Bladder microvascular endothelial cell (primary cell): Measurements from ENCODE around the gene GFPT1. TPM values are rescaled to one million over a fixed set of nuclear protein-coding genes. Genes with fewer than 3 reads are reported as not detected.

Experiments
- total RNA-seq: library from RNA; depleted of rRNA; stranded (reverse); fragments of >200 nt; gene quantifications from 2 replicates; pipeline ENCODE4 v1.2.3, GENCODE V29; 2014

Gene GFPT1
- total RNA-seq = 14.9 and 32.3 TPM in 2 replicates

DNA sequence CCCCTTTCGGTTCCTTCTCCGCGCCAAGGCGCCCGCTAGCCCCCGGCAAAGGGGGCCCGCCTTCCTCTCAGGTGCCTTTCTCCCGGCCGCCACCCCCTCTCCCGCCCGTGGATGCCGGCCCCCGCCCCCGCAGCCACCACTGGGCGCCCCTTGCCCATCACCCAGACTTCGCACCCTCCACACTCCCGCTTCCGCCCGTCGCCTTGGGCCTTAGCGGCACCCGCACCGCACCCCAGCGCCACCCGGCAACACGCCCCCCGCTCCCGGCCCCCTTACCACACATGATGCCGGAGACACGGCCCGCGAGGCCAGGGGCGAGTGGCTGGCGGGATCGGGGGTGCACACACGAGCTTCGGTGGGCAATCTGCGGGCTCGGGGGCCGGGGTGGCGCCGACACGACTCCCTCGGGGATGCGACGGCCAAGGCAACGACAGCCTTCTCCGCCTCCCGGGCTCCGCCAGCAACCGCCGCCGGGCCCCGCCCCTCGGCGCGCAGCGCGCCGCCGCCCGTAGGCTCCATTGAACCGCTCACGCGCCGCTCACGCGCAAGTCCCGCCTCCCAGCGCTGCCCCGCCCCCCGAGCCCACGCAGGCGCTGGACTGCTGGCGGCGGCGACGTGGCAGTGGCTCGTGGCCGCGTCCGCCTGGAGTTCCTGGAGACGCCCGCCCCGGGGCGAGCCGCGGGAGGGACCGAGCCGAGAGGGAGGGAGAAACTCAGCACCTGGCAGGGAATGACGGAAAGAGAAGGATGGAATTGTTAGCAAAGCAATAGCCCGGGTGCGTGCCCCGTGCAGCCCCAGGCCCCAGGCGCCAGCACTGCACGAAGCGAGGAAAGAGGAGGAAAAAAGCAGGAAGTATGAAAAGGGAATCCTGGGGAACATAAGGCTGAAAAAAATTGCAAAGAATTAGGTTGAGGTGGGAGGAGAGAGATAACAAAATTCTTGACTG lies at the start of gene GFPT1:
TSS of gene GFPT1 (minus strand) at position 439 of the 946 bp plus-strand sequence. CDS start at position 283, 156 bp downstream.

Other genes with a start within 250 kb of the GFPT1 start
- gene NFU1, start 50.2 kb upstream of the GFPT1 start, total RNA-seq = 36.3 and 47.4 TPM in 2 replicates